DND-41 (cell line): Measurements from ENCODE around the gene C4BPA.

Experiments
- ATAC-seq: fragments of 200-7000 bp; cut with Tn5 transposase; 3 replicates; pipeline ENCODE4 v1.9.1; 2021; ENCODE audit warnings: low read depth; ENCODE audit not compliant: insufficient read depth
- DNase-seq: peaks from one replicate; pipeline ENCODE4 v3.0.0-alpha.2; 2020
- H2AFZ ChIP-seq: 2 replicates; pipeline ENCODE4 v1.6.0; 2012; ENCODE audit warnings: low read depth, low read length
- H3K27ac ChIP-seq: 2 replicates; pipeline ENCODE4 v1.5.1; 2012; ENCODE audit warnings: low read length, inconsistent platforms
- H3K27me3 ChIP-seq: fragments of 200-600 bp; sonication (generic); 2 replicates; pipeline ENCODE4 v1.6.0; 2012; ENCODE audit warnings: low read length, mild to moderate bottlenecking, inconsistent platforms; ENCODE audit not compliant: insufficient read depth, poor library complexity
- H3K36me3 ChIP-seq: 2 replicates; pipeline ENCODE4 v1.5.1; 2012; ENCODE audit warnings: low read length, inconsistent platforms; ENCODE audit not compliant: insufficient read depth
- H3K4me1 ChIP-seq: 2 replicates; pipeline ENCODE4 v1.5.1; 2012; ENCODE audit warnings: mild to moderate bottlenecking, low read length; ENCODE audit not compliant: insufficient read depth
- H3K4me2 ChIP-seq: 2 replicates; pipeline ENCODE4 v1.6.0; 2012; ENCODE audit warnings: mild to moderate bottlenecking, moderate library complexity, low read length, inconsistent platforms; ENCODE audit not compliant: insufficient read depth
- H3K4me3 ChIP-seq, 2 experiments: fragments of 200-600 bp in 1 of 2; shearing (Covaris generic) in 1 of 2; 2 replicates each; pipeline ENCODE4 v1.5.1; 2012 to 2016; ENCODE audit warnings: inconsistent platforms in 2 of 2, low read length in 2 of 2, mild to moderate bottlenecking in 2 of 2, low read depth in 1 of 2, moderate library complexity in 1 of 2
- H3K79me2 ChIP-seq: 2 replicates; pipeline ENCODE4 v1.6.0; 2012; ENCODE audit warnings: low read length, inconsistent platforms; ENCODE audit not compliant: insufficient read depth
- H3K9ac ChIP-seq: 2 replicates; pipeline ENCODE4 v1.6.0; 2012; ENCODE audit warnings: low read depth, mild to moderate bottlenecking, inconsistent platforms, low read length, moderate library complexity
- H3K9me3 ChIP-seq: 2 replicates; pipeline ENCODE4 v1.5.1; 2012; ENCODE audit warnings: low read length, moderate library complexity, mild to moderate bottlenecking, inconsistent platforms; ENCODE audit not compliant: insufficient read depth, severe bottlenecking
- H4K20me1 ChIP-seq: 2 replicates; pipeline ENCODE4 v1.6.0; 2012; ENCODE audit warnings: low read length; ENCODE audit not compliant: insufficient read depth
- CTCF ChIP-seq: IDR thresholded peaks from 2 replicates; pipeline ENCODE4 v1.5.1; 2012; ENCODE audit warnings: borderline replicate concordance, low read length, moderate library complexity, mild to moderate bottlenecking; ENCODE audit not compliant: poor library complexity, severe bottlenecking; ENCODE audit errors: extremely low read depth
- EZH2 ChIP-seq: IDR thresholded peaks from 3 replicates; pipeline ENCODE4 v1.6.1; 2012; ENCODE audit warnings: borderline replicate concordance, low read depth, mild to moderate bottlenecking, moderate library complexity, low read length, inconsistent platforms; ENCODE audit not compliant: severe bottlenecking

The C4BPA gene

GRCh38 chr1:207072233-207072632 lies 31.8 kb upstream of the C4BPA start:
- no peak for DNase-seq
- no peak overlapping the region for H2AFZ ChIP-seq
- TF ChIP-seq CTCF: no peak
- no peak for TF ChIP-seq EZH2
- H4K20me1 ChIP-seq: no peaks in the 10 kb centered on the region
- H3K79me2 ChIP-seq: no peaks in the 10 kb centered on the region
- H3K4me3 ChIP-seq: no peak overlapping the region
- 0 out of 2 replicates have a peak, but pooled peaks cover 4% of the 10 kb centered on the region for H3K4me1 ChIP-seq
- H3K4me2 ChIP-seq: no peak overlapping the region
- H3K27me3 ChIP-seq: peaks cover 6% of the 10 kb centered on the region
- no peaks in the 10 kb centered on the region for H3K9me3 ChIP-seq
- H3K36me3 ChIP-seq: no peaks in the 10 kb centered on the region
- ATAC-seq: no peak
- no peak overlapping the region for H3K27ac ChIP-seq
- H3K9ac ChIP-seq: no peak overlapping the region

GRCh38 chr1:207073906-207074820 lies 29.9 kb upstream of the C4BPA start:
- no peak overlapping the region for H3K9ac ChIP-seq
- DNase-seq: no peak
- 0 out of 2 replicates have a peak, but pooled peaks cover 4% of the 10 kb centered on the region for H3K4me1 ChIP-seq
- H3K79me2 ChIP-seq: no peaks in the 10 kb centered on the region
- ATAC-seq: no peak
- H2AFZ ChIP-seq: no peak overlapping the region
- no peak overlapping the region for H3K4me2 ChIP-seq
- H3K9me3 ChIP-seq: no peaks in the 10 kb centered on the region
- no peak for TF ChIP-seq EZH2
- no peak for TF ChIP-seq CTCF
- no peaks in the 10 kb centered on the region for H4K20me1 ChIP-seq
- H3K4me3 ChIP-seq: no peak overlapping the region
- peaks cover 6% of the 10 kb centered on the region for H3K27me3 ChIP-seq
- no peaks in the 10 kb centered on the region for H3K36me3 ChIP-seq
- no peak overlapping the region for H3K27ac ChIP-seq

GRCh38 chr1:207076181-207076955 lies 27.7 kb upstream of the C4BPA start:
- DNase-seq (no peak), ATAC-seq (no peak)
- Histone ChIP-seq H2AFZ (no peak overlapping the region), H3K4me3 (no peak overlapping the region), H3K9me3 (no peaks in the 10 kb centered on the region), H4K20me1 (no peaks in the 10 kb centered on the region), H3K27ac (no peak overlapping the region), H3K4me2 (no peak overlapping the region), H3K9ac (no peak overlapping the region), H3K27me3 (peaks cover 6% of the 10 kb centered on the region), H3K79me2 (no peaks in the 10 kb centered on the region), H3K36me3 (no peaks in the 10 kb centered on the region), H3K4me1 (no peaks in the 10 kb centered on the region)
- TF ChIP-seq CTCF (no peak), EZH2 (no peak)
